ENCODE data around the gene RNF8. TPM values are rescaled to one million over a fixed set of nuclear protein-coding genes. Genes with fewer than 3 reads are reported as not detected.
"Not testable (repeated sequence)": the region's sequence is repeated elsewhere in the genome, so short reads cannot be mapped to it uniquely, and the experiment has no call there.

The RNF8 gene
- total RNA-seq, 1 donor from 2014 or later = 18.7 TPM

DNA sequence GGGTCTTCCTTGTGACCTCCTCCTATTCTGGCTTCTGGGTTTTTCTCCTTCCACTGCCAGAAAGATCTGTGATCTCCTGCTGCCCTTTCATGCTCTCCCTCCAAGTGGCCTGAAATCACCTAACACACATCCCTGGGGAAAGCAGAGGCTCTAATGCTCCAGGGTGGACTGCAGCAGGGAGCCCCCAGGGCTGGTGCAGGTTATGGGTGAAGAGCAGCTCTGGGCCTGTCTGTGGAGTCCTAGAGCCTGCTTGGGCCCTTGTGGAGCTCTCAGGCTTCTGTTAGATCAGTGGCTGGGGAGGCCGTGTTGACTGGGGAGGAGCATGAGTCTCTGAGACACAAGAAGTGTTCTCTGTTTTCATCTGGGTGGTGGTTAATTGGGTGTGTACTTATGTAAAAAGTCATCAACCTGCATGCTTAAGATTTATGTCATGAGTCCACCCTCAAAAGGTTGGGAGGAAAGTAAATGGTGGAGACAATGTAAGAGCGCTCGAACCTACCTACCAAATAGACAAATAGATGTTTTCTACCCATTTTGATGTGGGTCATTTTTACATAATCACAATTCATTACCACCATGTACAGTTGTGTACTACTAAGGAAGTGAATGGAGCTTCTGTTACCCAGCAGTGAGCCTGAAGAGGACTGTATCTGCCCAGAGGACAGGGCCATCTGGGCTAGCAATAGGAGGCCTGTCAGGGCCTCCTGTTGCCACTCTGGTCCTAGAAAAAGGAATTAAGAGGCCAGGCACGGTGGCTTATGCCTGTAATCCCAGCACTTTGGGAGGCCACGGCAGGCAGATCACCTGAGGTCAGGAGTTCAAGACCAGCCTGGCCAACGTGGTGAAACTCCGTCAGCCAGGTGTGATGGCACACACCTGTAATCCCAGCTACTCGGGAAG lies 32.0 kb upstream of the RNF8 start:
- TF ChIP-seq, protein P1, sequence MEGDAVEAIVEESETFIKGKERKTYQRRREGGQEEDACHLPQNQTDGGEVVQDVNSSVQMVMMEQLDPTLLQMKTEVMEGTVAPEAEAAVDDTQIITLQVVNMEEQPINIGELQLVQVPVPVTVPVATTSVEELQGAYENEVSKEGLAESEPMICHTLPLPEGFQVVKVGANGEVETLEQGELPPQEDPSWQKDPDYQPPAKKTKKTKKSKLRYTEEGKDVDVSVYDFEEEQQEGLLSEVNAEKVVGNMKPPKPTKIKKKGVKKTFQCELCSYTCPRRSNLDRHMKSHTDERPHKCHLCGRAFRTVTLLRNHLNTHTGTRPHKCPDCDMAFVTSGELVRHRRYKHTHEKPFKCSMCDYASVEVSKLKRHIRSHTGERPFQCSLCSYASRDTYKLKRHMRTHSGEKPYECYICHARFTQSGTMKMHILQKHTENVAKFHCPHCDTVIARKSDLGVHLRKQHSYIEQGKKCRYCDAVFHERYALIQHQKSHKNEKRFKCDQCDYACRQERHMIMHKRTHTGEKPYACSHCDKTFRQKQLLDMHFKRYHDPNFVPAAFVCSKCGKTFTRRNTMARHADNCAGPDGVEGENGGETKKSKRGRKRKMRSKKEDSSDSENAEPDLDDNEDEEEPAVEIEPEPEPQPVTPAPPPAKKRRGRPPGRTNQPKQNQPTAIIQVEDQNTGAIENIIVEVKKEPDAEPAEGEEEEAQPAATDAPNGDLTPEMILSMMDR (IDR thresholded peaks at IDR 0.05) = no peak
- H3K4me1 Mint-ChIP-seq = peaks cover 2% of the 10 kb centered on the region
- no peak for ATAC-seq (ENCODE audit: low read depth)
- peaks cover 29% of the 10 kb centered on the region for H3K36me3 Mint-ChIP-seq (ENCODE audit: low read depth)
- intact Hi-C loops (cut with micrococcal nuclease) = loop anchor here (10.0 kb wide), 1 partner anchor 1253 kb away; no protein-coding TSS in a partner anchor
- no peak for DNase-seq
- H3K27me3 Mint-ChIP-seq = no peaks in the 10 kb centered on the region
- ChIA-PET POLR2A (no interaction called here), CTCF (no interaction called here)
- no peak overlapping the region for H3K27ac Mint-ChIP-seq
- no peaks in the 10 kb centered on the region for H3K9me3 Mint-ChIP-seq
- H3K4me3 Mint-ChIP-seq = no peak overlapping the region

DNA sequence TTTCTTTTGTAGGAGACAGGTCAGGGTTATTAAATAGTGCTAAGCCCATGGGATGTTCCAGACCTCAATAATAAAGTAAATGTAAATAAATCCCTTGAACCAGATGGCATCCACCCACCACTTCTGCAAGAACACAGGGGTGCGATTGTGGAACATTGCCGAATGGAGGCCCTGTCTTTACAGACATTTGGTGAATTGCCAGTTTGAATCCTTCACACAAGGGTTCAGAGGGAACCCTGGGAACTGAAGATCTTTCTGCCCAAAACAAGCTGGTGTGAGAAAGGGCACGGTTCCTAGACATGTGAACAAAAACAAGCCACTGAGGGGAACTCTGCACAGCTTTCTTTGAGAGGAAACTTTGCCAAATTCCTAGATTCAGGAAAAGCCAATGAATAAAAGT lies 30.2 kb upstream of the RNF8 start:
- H3K9me3 Mint-ChIP-seq = no peaks in the 10 kb centered on the region
- peaks cover 32% of the 10 kb centered on the region for H3K36me3 Mint-ChIP-seq (ENCODE audit: low read depth)
- DNase-seq (no peak), ATAC-seq (ENCODE audit: low read depth) (no peak)
- POLR2A ChIA-PET = no interaction called here
- H3K4me1 Mint-ChIP-seq = peaks cover 2% of the 10 kb centered on the region
- CTCF ChIA-PET = interaction anchor here (0.7 to 1.1 kb wide), 3 partner anchors 9 to 1171 kb away, joined by 3 to 4 read pairs (median 4); no protein-coding TSS in a partner anchor
- intact Hi-C loops (cut with micrococcal nuclease) = loop anchor here (10.0 kb wide), 1 partner anchor 1251 kb away; no protein-coding TSS in a partner anchor
- H3K27me3 Mint-ChIP-seq = no peaks in the 10 kb centered on the region
- H3K27ac Mint-ChIP-seq = no peak overlapping the region
- TF ChIP-seq, protein P1 (IDR thresholded peaks at IDR 0.05) = no peak
- no peak overlapping the region for H3K4me3 Mint-ChIP-seq

DNA sequence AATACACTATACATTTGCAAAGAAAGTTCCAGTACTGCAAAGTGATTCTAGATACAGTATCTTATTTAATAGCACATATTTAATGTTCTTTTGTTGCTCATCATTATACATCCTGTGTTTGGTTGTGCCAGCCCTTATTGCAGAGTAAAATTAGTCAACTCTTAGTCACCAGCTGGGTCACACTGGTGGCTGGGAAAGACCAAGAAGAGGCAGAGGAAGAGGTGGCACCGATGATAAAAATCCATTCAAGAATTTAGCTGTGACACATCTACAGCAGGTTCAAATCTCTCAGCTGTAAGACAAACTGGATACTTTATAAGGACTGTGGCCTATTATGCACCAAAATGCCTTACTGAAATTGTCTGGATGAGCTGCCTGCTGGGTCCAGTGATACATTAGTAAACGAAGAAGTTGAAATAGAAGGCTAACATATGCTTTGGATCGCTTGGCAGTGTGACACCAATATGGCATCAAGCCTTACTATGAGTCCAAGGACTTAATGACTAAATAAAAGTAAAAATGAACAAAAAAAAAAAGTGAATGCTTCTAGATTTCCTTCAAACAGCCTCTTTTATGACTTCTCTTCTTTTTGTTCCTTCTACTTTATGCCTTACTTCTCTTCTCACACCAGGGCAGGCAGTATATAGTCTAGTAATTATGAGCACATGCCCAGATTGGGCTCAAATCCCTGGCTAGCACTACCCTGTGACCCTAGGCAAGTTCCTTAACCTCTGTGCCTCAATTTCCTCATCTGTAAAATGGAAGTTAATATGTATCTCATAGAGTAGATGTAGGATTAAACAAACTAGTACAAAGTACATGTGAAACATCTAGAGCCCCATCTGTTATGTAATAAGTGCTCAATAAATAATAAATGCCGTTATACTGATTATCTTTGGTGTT lies 29.4 kb upstream of the RNF8 start:
- DNase-seq (no peak), ATAC-seq (ENCODE audit: low read depth) (no peak)
- no peaks in the 10 kb centered on the region for H3K9me3 Mint-ChIP-seq
- TF ChIP-seq, protein P1 (IDR thresholded peaks at IDR 0.05) = no peak
- H3K4me3 Mint-ChIP-seq = no peak overlapping the region
- intact Hi-C loops (cut with micrococcal nuclease) = loop anchor here (1.0 to 10.0 kb wide), 7 partner anchors 109 to 1346 kb away; partner anchors contain the start of gene CMTR1
- peaks cover 32% of the 10 kb centered on the region for H3K36me3 Mint-ChIP-seq (ENCODE audit: low read depth)
- no peak overlapping the region for H3K27ac Mint-ChIP-seq
- no peaks in the 10 kb centered on the region for H3K27me3 Mint-ChIP-seq
- ChIA-PET CTCF (interaction anchor here (0.7 to 2.4 kb wide), 5 partner anchors 10 to 1170 kb away, joined by 3 to 11 read pairs (median 4); no protein-coding TSS in a partner anchor), POLR2A (no interaction called here)
- H3K4me1 Mint-ChIP-seq = peaks cover 2% of the 10 kb centered on the region

DNA sequence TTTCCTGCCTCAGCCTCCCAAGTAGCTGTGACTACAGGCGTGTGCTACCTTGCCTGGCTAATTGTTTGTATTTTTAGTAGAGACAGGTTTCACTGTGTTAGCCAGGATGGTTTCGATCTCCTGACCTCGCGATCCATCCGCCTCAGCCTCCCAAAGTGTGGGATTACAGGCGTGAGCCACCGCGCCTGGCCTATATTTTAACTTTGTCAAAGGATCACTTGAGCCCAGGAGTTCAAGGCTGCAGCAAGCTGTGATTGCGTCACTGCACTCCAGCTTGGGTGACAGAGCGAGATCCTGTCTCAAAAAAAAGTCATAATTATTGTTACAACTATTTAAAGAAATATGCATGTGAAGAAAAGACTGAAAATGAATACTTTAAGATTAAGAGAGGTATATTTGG lies 23.4 kb upstream of the RNF8 start:
- ATAC-seq (ENCODE audit: low read depth); POLR2A ChIA-PET; H3K4me1 Mint-ChIP-seq; H3K4me3 Mint-ChIP-seq; intact Hi-C loops (cut with micrococcal nuclease); CTCF ChIA-PET; H3K27me3 Mint-ChIP-seq; H3K9me3 Mint-ChIP-seq; H3K27ac Mint-ChIP-seq; DNase-seq: not testable (repeated sequence)
- H3K36me3 Mint-ChIP-seq (ENCODE audit: low read depth) = peaks cover 30% of the 10 kb centered on the region

DNA sequence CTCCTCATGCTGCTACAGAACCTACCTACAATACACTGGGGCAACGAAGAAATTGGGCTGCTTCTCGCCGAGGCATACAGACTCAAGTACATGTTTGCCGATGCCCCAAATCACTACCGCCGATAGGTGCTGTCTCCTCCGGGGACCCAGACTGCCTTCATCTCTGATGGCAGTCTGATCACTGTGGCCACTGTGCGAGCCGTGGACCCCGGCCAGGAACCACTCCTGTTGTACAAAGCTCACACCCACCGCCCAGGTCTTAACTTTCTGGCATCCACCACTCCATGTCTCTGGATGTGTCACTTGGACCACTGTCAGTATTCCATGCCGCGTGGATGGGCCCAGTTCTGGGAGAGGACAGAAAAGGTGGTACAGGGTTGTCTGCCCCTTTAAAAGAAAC lies 22.7 kb upstream of the RNF8 start:
- POLR2A ChIA-PET = no interaction called here
- no peaks in the 10 kb centered on the region for H3K27me3 Mint-ChIP-seq

More for the DNA sequence above, 22.7 kb upstream of the RNF8 start:
- Mint-ChIP-seq H3K9me3 (no peaks in the 10 kb centered on the region), H3K27ac (no peak overlapping the region), H3K36me3 (ENCODE audit: low read depth) (peaks cover 27% of the 10 kb centered on the region), H3K4me3 (no peak overlapping the region), H3K4me1 (no peaks in the 10 kb centered on the region)
- ATAC-seq (ENCODE audit: low read depth) (no peak), DNase-seq (no peak)
- CTCF ChIA-PET = no interaction called here
- intact Hi-C loops (cut with micrococcal nuclease) = no loop called here
- TF ChIP-seq, protein P1 (IDR thresholded peaks at IDR 0.05) = no peak

Data from activated B cell treated with CpG ODN at 0.5 μM for 24 hours (primary cell).